ENCODE measurements around the gene GEMIN8. TPM values are rescaled to one million over a fixed set of nuclear protein-coding genes. Genes with fewer than 3 reads are reported as not detected.

GEMIN8 gene
- total and polyA plus RNA-seq, 4 donors = 10.9 to 25.7 (median 22.9) TPM

GRCh38 chrX:14073071-14073470 is 43.4 kb upstream of the GEMIN8 start:
- TF ChIP-seq CTCF (IDR thresholded peaks at IDR 0.05; ENCODE audit: control extremely low read depth, extremely low read depth) = no peak
- Histone ChIP-seq H3K9ac (ENCODE audit: insufficient read depth in 1 of 2, low read length in 2 of 2) (no peak overlapping the region), H3K27ac (ENCODE audit: low read depth in 1 of 2, low read length in 1 of 2) (no peak overlapping the region), H3K9me3 (ENCODE audit: control insufficient read depth in 4 of 4, insufficient read depth in 3 of 4, low read length in 3 of 4) (peaks cover 0 to 2% (median 0%) of the 10 kb centered on the region in 4 donors), H3K36me3 (ENCODE audit: control insufficient read depth in 4 of 4, insufficient read depth in 4 of 4, low read length in 4 of 4) (no peaks in the 10 kb centered on the region), H3K27me3 (ENCODE audit: control insufficient read depth in 3 of 3, insufficient read depth in 3 of 3, low read length in 2 of 3) (peaks cover 3 to 36% (median 17%) of the 10 kb centered on the region in 3 donors), H3K4me3 (no peak overlapping the region), H3K4me1 (ENCODE audit: control insufficient read depth in 5 of 5, insufficient read depth in 5 of 5, low read length in 5 of 5) (peaks cover 0 to 10% (median 0%) of the 10 kb centered on the region in 5 donors)
- ATAC-seq (ENCODE audit: insufficient read depth, low FRiP score) (no peak), DNase-seq (no peak)
- WGBS, 2 donors = 34 to 43% methylated on average over 1 of the region's 1 CpG

GRCh38 chrX:14065800-14066199 is 36.1 kb upstream of the GEMIN8 start:
- WGBS, 2 donors = 84 to 96% methylated on average over 16 to 21 of the region's 21 CpGs
- ATAC-seq (ENCODE audit: insufficient read depth, low FRiP score) (no peak), DNase-seq (no peak)
- Histone ChIP-seq H3K27me3 (ENCODE audit: control insufficient read depth in 3 of 3, insufficient read depth in 3 of 3, low read length in 2 of 3) (peaks cover 6 to 47% (median 27%) of the 10 kb centered on the region in 3 donors), H3K9ac (ENCODE audit: insufficient read depth in 1 of 2, low read length in 2 of 2) (no peak overlapping the region), H3K9me3 (ENCODE audit: control insufficient read depth in 4 of 4, insufficient read depth in 3 of 4, low read length in 3 of 4) (no peaks in the 10 kb centered on the region), H3K4me3 (no peak overlapping the region), H3K4me1 (ENCODE audit: control insufficient read depth in 5 of 5, insufficient read depth in 5 of 5, low read length in 5 of 5) (no peaks in the 10 kb centered on the region), H3K36me3 (ENCODE audit: control insufficient read depth in 4 of 4, insufficient read depth in 4 of 4, low read length in 4 of 4) (no peaks in the 10 kb centered on the region), H3K27ac (ENCODE audit: low read depth in 1 of 2, low read length in 1 of 2) (no peak overlapping the region)
- no peak for TF ChIP-seq CTCF (IDR thresholded peaks at IDR 0.05; ENCODE audit: control extremely low read depth, extremely low read depth)

GRCh38 chrX:14064626-14065432 is 35.1 kb upstream of the GEMIN8 start:
- WGBS, 2 donors = 76 to 93% methylated on average over 19 of the region's 19 CpGs
- Histone ChIP-seq H3K4me3 (no peak overlapping the region), H3K36me3 (ENCODE audit: control insufficient read depth in 4 of 4, insufficient read depth in 4 of 4, low read length in 4 of 4) (no peaks in the 10 kb centered on the region), H3K9ac (ENCODE audit: insufficient read depth in 1 of 2, low read length in 2 of 2) (no peak overlapping the region), H3K4me1 (ENCODE audit: control insufficient read depth in 5 of 5, insufficient read depth in 5 of 5, low read length in 5 of 5) (no peaks in the 10 kb centered on the region), H3K27me3 (ENCODE audit: control insufficient read depth in 3 of 3, insufficient read depth in 3 of 3, low read length in 2 of 3) (peaks cover 6 to 52% (median 29%) of the 10 kb centered on the region in 3 donors), H3K9me3 (ENCODE audit: control insufficient read depth in 4 of 4, insufficient read depth in 3 of 4, low read length in 3 of 4) (no peaks in the 10 kb centered on the region), H3K27ac (ENCODE audit: low read depth in 1 of 2, low read length in 1 of 2) (no peak overlapping the region)
- DNase-seq = no peak
- TF ChIP-seq CTCF (IDR thresholded peaks at IDR 0.05; ENCODE audit: control extremely low read depth, extremely low read depth) = no peak
- no peak for ATAC-seq (ENCODE audit: insufficient read depth, low FRiP score)

Data from lung (tissue), 12 donors.